ENCODE measurements around the gene ZDHHC14. TPM values are rescaled to one million over a fixed set of nuclear protein-coding genes. Genes with fewer than 3 reads are reported as not detected.

ZDHHC14 gene
- polyA plus RNA-seq, 2 of the 4 experiments (the other 2 are of a cell fraction) = 2.2 to 2.8 TPM

DNA sequence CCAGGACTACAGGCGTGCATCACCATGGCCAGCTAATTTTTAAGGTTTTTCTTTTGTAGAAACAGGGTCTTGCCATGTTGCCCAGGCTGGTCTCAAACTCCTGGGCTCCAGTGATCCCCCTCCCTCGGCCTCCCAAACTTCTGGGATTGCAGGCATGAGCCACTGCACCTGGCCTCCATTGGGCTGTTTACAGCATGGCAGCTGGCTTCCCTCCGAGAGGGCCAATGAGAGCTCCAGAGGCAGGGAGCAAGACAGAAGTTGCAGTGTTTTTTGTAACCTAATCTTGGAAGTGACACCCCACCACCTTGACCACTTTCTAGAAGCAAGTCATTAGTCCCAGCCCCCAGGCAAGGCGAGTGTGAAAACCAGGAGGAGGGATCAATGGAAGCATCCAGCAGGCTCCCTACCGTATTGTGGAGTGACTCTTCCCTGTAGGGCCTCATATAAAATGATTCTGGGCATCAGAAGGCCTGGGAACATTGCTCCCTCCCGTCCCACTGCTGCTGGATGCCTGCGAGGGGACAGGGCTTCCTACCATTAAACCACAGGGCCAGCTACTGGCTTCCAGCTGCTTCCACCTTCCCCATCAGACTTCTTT, 144.4 kb downstream of the ZDHHC14 start:
- no peak overlapping the region for H3K27ac ChIP-seq
- H3K4me1 ChIP-seq = no peaks in the 10 kb centered on the region
- POLR2A ChIA-PET = no interaction called here
- no peak overlapping the region for H3K4me2 ChIP-seq
- CTCF ChIA-PET = no interaction called here
- FAIRE-seq (no peak), DNase-seq (ENCODE audit: low read depth in 1 of 2, low spot score in 1 of 2) (no peak), ATAC-seq (no peak)
- H3K4me3 ChIP-seq = no peak overlapping the region
- WGBS (ENCODE audit: missing lambda C conversion rate) = 89% methylated on average over 3 of the region's 7 CpGs
- no peak for TF ChIP-seq RFX5 (IDR thresholded peaks at IDR 0.05)
- TF ChIP-seq TFCP2L1 (CRISPR knock-in tag; IDR thresholded peaks at IDR 0.05) = no peak
- TF ChIP-seq SREBF2 (IDR thresholded peaks at IDR 0.05) = no peak
- TF ChIP-seq RCOR1 (IDR thresholded peaks at IDR 0.05; ENCODE audit: low read depth, low read length) = no peak
- TF ChIP-seq, protein P1, sequence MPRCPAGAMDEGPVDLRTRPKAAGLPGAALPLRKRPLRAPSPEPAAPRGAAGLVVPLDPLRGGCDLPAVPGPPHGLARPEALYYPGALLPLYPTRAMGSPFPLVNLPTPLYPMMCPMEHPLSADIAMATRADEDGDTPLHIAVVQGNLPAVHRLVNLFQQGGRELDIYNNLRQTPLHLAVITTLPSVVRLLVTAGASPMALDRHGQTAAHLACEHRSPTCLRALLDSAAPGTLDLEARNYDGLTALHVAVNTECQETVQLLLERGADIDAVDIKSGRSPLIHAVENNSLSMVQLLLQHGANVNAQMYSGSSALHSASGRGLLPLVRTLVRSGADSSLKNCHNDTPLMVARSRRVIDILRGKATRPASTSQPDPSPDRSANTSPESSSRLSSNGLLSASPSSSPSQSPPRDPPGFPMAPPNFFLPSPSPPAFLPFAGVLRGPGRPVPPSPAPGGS (IDR thresholded peaks at IDR 0.05) = no peak
- no peak for TF ChIP-seq ESRRA (IDR thresholded peaks at IDR 0.05; ENCODE audit: borderline replicate concordance, low read length)
- no peak for TF ChIP-seq CEBPB (IDR thresholded peaks at IDR 0.05)
- no peak for TF ChIP-seq EHMT2 (IDR thresholded peaks at IDR 0.05; ENCODE audit: low read depth)
- TF ChIP-seq RARB (CRISPR knock-in tag; IDR thresholded peaks at IDR 0.05) = no peak
- TF ChIP-seq, protein P2, sequence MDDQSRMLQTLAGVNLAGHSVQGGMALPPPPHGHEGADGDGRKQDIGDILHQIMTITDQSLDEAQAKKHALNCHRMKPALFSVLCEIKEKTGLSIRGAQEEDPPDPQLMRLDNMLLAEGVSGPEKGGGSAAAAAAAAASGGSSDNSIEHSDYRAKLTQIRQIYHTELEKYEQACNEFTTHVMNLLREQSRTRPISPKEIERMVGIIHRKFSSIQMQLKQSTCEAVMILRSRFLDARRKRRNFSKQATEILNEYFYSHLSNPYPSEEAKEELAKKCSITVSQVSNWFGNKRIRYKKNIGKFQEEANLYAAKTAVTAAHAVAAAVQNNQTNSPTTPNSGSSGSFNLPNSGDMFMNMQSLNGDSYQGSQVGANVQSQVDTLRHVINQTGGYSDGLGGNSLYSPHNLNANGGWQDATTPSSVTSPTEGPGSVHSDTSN (IDR thresholded peaks at IDR 0.05) = no peak
- TF ChIP-seq, protein P3, sequence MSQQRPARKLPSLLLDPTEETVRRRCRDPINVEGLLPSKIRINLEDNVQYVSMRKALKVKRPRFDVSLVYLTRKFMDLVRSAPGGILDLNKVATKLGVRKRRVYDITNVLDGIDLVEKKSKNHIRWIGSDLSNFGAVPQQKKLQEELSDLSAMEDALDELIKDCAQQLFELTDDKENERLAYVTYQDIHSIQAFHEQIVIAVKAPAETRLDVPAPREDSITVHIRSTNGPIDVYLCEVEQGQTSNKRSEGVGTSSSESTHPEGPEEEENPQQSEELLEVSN (IDR thresholded peaks at IDR 0.05; ENCODE audit: borderline replicate concordance, low read depth) = no peak
- no peak for TF ChIP-seq JUNB (IDR thresholded peaks at IDR 0.05)
- no peak for TF ChIP-seq HEYL (CRISPR knock-in tag; IDR thresholded peaks at IDR 0.05)
- no peak for TF ChIP-seq GATA3 (IDR thresholded peaks at IDR 0.05; ENCODE audit: borderline replicate concordance)
- TF ChIP-seq CBX8 (IDR thresholded peaks at IDR 0.05) = no peak
- TF ChIP-seq MAFK (IDR thresholded peaks at IDR 0.05; ENCODE audit: partially characterized antibody) = no peak
- TF ChIP-seq, protein P4, sequence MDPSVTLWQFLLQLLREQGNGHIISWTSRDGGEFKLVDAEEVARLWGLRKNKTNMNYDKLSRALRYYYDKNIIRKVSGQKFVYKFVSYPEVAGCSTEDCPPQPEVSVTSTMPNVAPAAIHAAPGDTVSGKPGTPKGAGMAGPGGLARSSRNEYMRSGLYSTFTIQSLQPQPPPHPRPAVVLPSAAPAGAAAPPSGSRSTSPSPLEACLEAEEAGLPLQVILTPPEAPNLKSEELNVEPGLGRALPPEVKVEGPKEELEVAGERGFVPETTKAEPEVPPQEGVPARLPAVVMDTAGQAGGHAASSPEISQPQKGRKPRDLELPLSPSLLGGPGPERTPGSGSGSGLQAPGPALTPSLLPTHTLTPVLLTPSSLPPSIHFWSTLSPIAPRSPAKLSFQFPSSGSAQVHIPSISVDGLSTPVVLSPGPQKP (IDR thresholded peaks at IDR 0.05; ENCODE audit: low read depth, low read length) = no peak
- TF ChIP-seq HDAC2 (IDR thresholded peaks at IDR 0.05) = no peak
- no peaks in the 10 kb centered on the region for H3K9me3 ChIP-seq

DNA sequence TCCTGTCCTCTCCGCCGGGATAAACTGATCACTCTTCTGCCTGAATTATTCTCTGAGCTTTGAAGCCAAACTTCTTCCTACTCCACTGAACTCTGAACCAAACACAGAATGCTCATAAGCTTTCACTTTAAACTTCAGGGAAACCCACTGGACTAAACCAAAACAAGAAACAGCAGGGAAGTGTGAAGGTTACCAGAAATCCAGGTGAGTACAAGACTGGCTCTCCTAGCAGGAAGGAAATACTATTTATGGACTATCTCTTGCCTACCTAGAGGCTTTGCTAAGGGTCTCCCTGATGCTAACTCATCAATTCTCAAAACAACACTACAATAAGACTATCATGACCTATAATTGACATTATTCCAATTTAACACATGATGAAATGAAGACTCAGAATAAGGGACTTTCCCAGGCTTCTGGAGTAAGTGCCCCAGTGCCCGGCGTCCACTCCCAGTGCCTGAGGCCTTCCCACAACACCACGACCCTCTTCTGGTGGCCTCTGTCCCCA, 145.0 kb downstream of the ZDHHC14 start:
- DNase-seq (ENCODE audit: low read depth in 1 of 2, low spot score in 1 of 2) = no peak
- H3K4me2 ChIP-seq = no peak overlapping the region
- H3K9me3 ChIP-seq = no peaks in the 10 kb centered on the region
- 63% methylated on average over 5 of the region's 5 CpGs for WGBS (ENCODE audit: missing lambda C conversion rate)
- H3K27ac ChIP-seq = no peak overlapping the region
- no peak for FAIRE-seq
- TF ChIP-seq KDM1A (IDR thresholded peaks at IDR 0.05; ENCODE audit: low read depth) = no peak
- CTCF ChIA-PET = no interaction called here
- H3K4me3 ChIP-seq = no peak overlapping the region
- POLR2A ChIA-PET = no interaction called here
- no peaks in the 10 kb centered on the region for H3K4me1 ChIP-seq
- ATAC-seq = no peak

DNA sequence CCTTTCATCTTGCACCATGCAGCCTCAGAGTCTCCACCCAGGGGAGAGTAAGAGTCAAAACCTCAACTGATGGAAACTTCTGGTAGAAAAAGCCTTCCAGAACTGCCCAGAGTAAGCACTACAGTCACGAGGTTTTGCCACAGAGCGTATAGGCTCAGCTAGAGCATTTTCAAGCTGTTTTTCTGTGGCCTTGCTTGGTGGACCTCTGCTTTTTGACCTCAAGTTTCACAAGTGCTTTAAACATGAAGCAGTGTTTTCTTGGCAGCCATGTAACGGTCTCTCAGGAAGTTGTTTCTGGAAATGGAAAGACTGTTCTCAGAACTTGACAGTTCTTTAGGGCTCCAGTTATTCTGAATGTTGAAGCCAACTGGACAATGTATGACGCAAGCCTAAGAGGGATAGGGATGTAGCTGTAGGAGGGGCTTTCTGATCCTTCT, 146.5 kb downstream of the ZDHHC14 start:
- H3K4me2 ChIP-seq = no peak overlapping the region
- no peak overlapping the region for H3K4me3 ChIP-seq
- no peak for ATAC-seq
- TF ChIP-seq NPAS2 (CRISPR knock-in tag; IDR thresholded peaks at IDR 0.05; ENCODE audit: borderline replicate concordance) = no peak
- no peaks in the 10 kb centered on the region for H3K9me3 ChIP-seq
- H3K27ac ChIP-seq = no peak overlapping the region
- DNase-seq (ENCODE audit: low read depth in 1 of 2, low spot score in 1 of 2) = no peak
- ChIA-PET CTCF (no interaction called here), POLR2A (no interaction called here)
- 81% methylated on average over 4 of the region's 4 CpGs for WGBS (ENCODE audit: missing lambda C conversion rate)
- H3K4me1 ChIP-seq = no peaks in the 10 kb centered on the region
- FAIRE-seq = no peak

Measured in A549 (cell line).